Measurements from ENCODE around the gene HES7.

HES7 gene

DNA sequence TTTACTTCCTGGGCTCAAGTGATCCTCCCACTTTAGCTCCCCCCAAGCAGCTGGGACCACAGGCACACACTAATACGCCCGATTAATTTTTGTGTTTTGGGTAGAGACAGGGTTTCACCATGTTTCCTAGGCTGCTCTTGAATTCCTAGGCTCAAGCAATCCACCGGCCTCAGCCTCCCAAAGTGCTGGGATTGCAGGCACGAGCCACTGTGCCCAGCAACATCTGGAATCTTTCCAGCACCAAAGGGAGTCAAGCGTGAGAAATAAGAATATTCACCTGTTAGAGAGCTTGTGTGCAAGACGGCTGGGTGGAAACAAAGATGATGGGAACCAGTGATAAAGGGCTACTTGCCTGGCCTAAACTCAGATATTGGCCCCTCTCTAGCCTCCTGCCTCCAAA is 22.2 kb downstream of the HES7 start:
- Histone ChIP-seq H3K27me3 (ENCODE audit: control insufficient read depth in 1 of 2, insufficient read depth in 2 of 2, low read length in 2 of 2) (no peaks in the 10 kb centered on the region), H3K4me3 (ENCODE audit: low read depth in 1 of 2, low read length in 2 of 2) (no peak overlapping the region), H3K9me3 (ENCODE audit: low read length) (no peaks in the 10 kb centered on the region), H3K36me3 (ENCODE audit: insufficient read depth, low read length) (no peaks in the 10 kb centered on the region), H3K9ac (ENCODE audit: low read length) (no peak overlapping the region), H3K27ac (ENCODE audit: low read depth, low read length) (no peak overlapping the region), H3K4me1 (ENCODE audit: insufficient read depth, low read length) (no peaks in the 10 kb centered on the region)

- no peak overlapping the region for H3K9ac ChIP-seq (ENCODE audit: low read length)
Measured at GRCh38 chr17:8100763-8101162, 23.1 kb downstream of the HES7 start.

GRCh38 chr17:8100111-8100510 is 23.8 kb downstream of the HES7 start:
- H3K27me3 ChIP-seq (ENCODE audit: control insufficient read depth in 1 of 2, insufficient read depth in 2 of 2, low read length in 2 of 2) = no peaks in the 10 kb centered on the region
- no peak overlapping the region for H3K9ac ChIP-seq (ENCODE audit: low read length)
- no peak overlapping the region for H3K4me3 ChIP-seq (ENCODE audit: low read depth in 1 of 2, low read length in 2 of 2)
- no peak overlapping the region for H3K27ac ChIP-seq (ENCODE audit: low read depth, low read length)
- no peaks in the 10 kb centered on the region for H3K4me1 ChIP-seq (ENCODE audit: insufficient read depth, low read length)
- H3K9me3 ChIP-seq (ENCODE audit: low read length) = no peaks in the 10 kb centered on the region
- H3K36me3 ChIP-seq (ENCODE audit: insufficient read depth, low read length) = no peaks in the 10 kb centered on the region

More at GRCh38 chr17:8100763-8101162, 23.1 kb downstream of the HES7 start:
- Histone ChIP-seq H3K9me3 (ENCODE audit: low read length) (no peaks in the 10 kb centered on the region), H3K27ac (ENCODE audit: low read depth, low read length) (no peak overlapping the region), H3K4me3 (ENCODE audit: low read depth in 1 of 2, low read length in 2 of 2) (no peak overlapping the region), H3K36me3 (ENCODE audit: insufficient read depth, low read length) (no peaks in the 10 kb centered on the region), H3K27me3 (ENCODE audit: control insufficient read depth in 1 of 2, insufficient read depth in 2 of 2, low read length in 2 of 2) (no peaks in the 10 kb centered on the region), H3K4me1 (ENCODE audit: insufficient read depth, low read length) (no peaks in the 10 kb centered on the region)

DNA sequence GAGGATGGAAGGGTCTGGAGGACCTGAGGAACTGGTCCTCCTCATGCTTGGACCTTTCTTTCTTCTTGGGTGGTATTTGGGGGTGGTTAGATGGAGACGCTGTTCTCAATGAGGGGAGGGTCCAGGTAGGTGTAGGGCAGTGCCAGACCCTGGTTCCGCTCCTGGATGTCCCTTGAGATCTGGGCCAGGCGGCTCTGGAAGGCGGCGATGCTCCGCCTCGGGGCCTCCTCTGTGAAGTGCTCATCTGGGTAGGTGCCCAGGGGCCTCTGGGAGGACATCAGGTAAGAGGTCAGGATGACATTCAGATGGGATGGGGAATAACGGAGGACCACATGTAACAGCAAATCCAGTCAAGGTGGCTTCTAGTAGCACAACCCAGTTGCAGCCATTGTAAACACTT is 27.4 kb downstream of the HES7 start:
- H3K9ac ChIP-seq (ENCODE audit: low read length) = no peak overlapping the region
- H3K27me3 ChIP-seq (ENCODE audit: control insufficient read depth in 1 of 2, insufficient read depth in 2 of 2, low read length in 2 of 2) = peaks cover 0 to 5% of the 10 kb centered on the region in 2 donors
- no peaks in the 10 kb centered on the region for H3K4me1 ChIP-seq (ENCODE audit: insufficient read depth, low read length)
- no peak overlapping the region for H3K4me3 ChIP-seq (ENCODE audit: low read depth in 1 of 2, low read length in 2 of 2)
- no peaks in the 10 kb centered on the region for H3K9me3 ChIP-seq (ENCODE audit: low read length)
- no peak overlapping the region for H3K27ac ChIP-seq (ENCODE audit: low read depth, low read length)
- no peaks in the 10 kb centered on the region for H3K36me3 ChIP-seq (ENCODE audit: insufficient read depth, low read length)

DNA sequence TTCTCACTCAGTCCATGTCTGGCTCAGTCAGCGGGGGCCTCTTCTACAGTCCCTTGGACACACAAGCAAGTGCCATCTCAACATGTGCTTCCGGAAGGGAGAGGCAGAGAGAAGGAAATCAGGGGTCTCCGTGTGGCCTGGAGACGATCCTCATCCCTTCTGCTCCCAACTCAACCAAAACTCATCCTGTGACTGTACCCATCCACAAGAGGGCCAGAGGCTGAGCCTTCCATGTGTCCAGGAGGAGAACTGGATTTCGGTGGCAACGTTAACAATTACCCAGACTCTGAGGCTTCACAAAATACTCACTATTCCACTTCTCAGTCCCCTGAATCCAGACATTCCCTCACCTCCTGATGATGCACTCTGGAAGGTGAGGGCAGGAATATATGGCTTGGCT is 28.5 kb downstream of the HES7 start:
- H3K9me3 ChIP-seq (ENCODE audit: low read length) = no peaks in the 10 kb centered on the region
- H3K36me3 ChIP-seq (ENCODE audit: insufficient read depth, low read length) = no peaks in the 10 kb centered on the region
- H3K27me3 ChIP-seq (ENCODE audit: control insufficient read depth in 1 of 2, insufficient read depth in 2 of 2, low read length in 2 of 2) = peaks cover 0 to 5% of the 10 kb centered on the region in 2 donors
- H3K4me1 ChIP-seq (ENCODE audit: insufficient read depth, low read length) = no peaks in the 10 kb centered on the region
- H3K4me3 ChIP-seq (ENCODE audit: low read depth in 1 of 2, low read length in 2 of 2) = no peak overlapping the region
- no peak overlapping the region for H3K9ac ChIP-seq (ENCODE audit: low read length)
- no peak overlapping the region for H3K27ac ChIP-seq (ENCODE audit: low read depth, low read length)

DNA sequence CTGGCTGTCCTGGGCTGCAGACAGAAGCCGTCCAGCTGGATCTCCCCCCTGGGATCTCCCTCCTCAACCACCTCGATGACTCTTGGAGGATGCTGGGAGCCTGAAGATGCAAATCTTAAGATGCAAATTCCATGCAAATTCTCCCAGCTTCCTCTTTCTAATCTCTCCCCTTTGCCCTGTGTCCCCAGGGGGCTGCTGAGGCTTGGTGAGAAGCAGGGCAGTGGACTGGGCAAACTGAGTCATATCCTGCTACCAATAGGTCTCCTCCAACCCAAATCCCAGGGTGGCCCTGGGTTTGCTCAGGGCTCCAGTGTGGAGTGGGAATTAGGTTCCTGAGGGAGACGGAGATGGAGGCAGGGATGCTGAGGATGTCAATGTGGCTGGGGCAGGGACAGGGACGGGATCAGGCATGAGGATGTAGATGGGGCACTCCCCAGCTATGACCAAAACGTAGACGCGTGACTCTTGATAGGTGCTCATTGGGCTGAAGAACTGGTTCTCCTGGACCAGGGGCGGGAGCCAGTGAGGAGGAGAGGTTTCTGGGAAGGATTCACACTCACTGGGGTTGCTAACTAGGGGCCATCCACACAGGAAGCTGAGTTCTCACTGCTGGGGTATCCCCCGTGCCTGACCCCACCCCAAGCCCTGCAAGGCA is 32.7 kb downstream of the HES7 start:
- H3K9me3 ChIP-seq (ENCODE audit: low read length) = no peaks in the 10 kb centered on the region
- H3K9ac ChIP-seq (ENCODE audit: low read length) = no peak overlapping the region
- no peak overlapping the region for H3K27ac ChIP-seq (ENCODE audit: low read depth, low read length)
- H3K4me3 ChIP-seq (ENCODE audit: low read depth in 1 of 2, low read length in 2 of 2) = no peak overlapping the region
- H3K27me3 ChIP-seq (ENCODE audit: control insufficient read depth in 1 of 2, insufficient read depth in 2 of 2, low read length in 2 of 2) = peaks cover 4 to 5% of the 10 kb centered on the region in 2 donors
- H3K36me3 ChIP-seq (ENCODE audit: insufficient read depth, low read length) = no peaks in the 10 kb centered on the region
- H3K4me1 ChIP-seq (ENCODE audit: insufficient read depth, low read length) = no peaks in the 10 kb centered on the region

DNA sequence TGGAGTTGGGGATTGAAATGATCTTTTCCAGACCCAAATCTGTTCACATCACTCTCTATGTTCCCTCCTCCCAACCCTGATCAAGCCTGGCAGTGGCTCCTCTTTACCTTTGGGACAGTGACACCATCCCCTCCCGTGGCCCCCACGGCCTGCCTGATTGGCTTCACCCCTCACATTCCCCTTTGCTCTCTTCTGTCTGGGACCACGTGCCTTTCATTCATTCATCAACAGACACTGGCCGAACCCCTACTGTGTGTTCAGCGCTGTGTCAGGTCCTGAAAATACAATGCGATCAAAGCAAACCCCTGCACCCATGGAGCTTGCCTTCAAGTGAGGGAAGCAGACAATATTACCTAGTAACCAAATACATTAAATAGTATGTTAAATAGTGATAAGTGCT is 34.2 kb downstream of the HES7 start:
- no peak overlapping the region for H3K27ac ChIP-seq (ENCODE audit: low read depth, low read length)
- no peaks in the 10 kb centered on the region for H3K9me3 ChIP-seq (ENCODE audit: low read length)
- no peaks in the 10 kb centered on the region for H3K36me3 ChIP-seq (ENCODE audit: insufficient read depth, low read length)
- no peaks in the 10 kb centered on the region for H3K4me1 ChIP-seq (ENCODE audit: insufficient read depth, low read length)
- H3K9ac ChIP-seq (ENCODE audit: low read length) = no peak overlapping the region
- H3K4me3 ChIP-seq (ENCODE audit: low read depth in 1 of 2, low read length in 2 of 2) = no peak overlapping the region
- peaks cover 5 to 11% of the 10 kb centered on the region in 2 donors for H3K27me3 ChIP-seq (ENCODE audit: control insufficient read depth in 1 of 2, insufficient read depth in 2 of 2, low read length in 2 of 2)

DNA sequence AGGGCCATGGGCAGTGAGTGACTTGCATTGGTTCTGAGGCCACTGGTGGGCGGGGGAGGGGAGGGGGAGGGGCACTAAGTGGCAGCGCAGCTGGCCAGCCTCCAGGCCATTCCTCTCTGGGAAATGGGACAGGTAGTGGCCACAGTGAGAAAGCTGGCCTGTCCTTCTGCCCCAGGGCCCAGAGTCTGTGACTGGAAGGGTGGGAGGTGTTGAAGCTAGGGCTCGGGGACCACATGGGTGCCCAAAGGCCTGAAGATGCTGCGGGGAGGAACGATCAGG is 36.0 kb downstream of the HES7 start:
- Histone ChIP-seq H3K36me3 (ENCODE audit: insufficient read depth, low read length) (no peaks in the 10 kb centered on the region), H3K27me3 (ENCODE audit: control insufficient read depth in 1 of 2, insufficient read depth in 2 of 2, low read length in 2 of 2) (peaks cover 5 to 18% of the 10 kb centered on the region in 2 donors), H3K27ac (ENCODE audit: low read depth, low read length) (no peak overlapping the region), H3K4me1 (ENCODE audit: insufficient read depth, low read length) (no peaks in the 10 kb centered on the region), H3K9ac (ENCODE audit: low read length) (no peak overlapping the region), H3K9me3 (ENCODE audit: low read length) (no peaks in the 10 kb centered on the region), H3K4me3 (ENCODE audit: low read depth in 1 of 2, low read length in 2 of 2) (no peak overlapping the region)

DNA sequence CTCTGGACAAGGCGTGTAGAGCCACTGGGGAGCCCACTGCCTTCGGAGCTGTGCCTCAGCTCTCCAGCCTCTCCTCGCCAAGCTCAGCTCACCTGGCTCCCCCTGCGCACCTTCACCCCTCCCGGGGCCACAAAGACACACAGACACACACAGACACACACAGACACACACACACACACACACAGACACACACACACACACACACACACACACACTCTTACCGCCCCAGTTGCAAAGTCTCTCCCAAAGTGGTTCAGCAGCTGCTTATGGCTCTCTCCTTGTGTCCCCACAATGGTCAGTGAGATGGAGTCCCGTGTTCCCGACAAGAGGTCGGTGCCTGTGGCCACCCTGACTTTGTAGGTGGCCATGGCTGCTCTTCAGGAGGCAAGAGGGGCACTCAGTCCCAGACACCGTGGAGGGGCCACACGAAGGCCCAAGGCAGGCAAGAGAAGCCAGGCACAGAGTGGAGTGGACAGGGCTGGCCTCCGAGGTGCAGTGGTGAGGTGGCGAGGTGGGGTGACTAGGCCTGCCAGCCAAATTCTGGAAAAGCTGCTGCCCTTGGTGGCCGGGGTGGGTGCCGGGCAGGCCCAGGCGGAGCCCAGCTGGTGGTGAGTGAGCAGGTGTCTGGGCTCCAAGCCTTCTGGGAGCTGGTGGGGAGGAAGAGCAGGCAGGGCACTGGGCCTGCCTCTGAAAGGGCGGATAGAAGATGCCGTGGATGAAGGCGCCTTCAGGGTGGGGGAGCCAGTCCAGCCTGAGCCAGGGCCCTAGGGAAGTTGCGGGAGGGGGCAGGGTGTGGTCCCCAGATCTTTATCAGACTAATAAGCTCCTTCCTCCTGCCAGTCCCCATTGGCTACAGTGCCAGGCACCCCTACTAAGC is 36.6 kb downstream of the HES7 start, which contains the start of gene ALOX12B:
ALOX12B (minus strand) TSS at position 642 of the 877 bp plus-strand sequence; CDS start at position 368, 274 bp downstream.
- peaks cover 0 to 18% of the 10 kb centered on the region in 2 donors for H3K27me3 ChIP-seq (ENCODE audit: control insufficient read depth in 1 of 2, insufficient read depth in 2 of 2, low read length in 2 of 2)
- H3K9me3 ChIP-seq (ENCODE audit: low read length) = no peaks in the 10 kb centered on the region
- H3K27ac ChIP-seq (ENCODE audit: low read depth, low read length) = no peak within 1 kb of the TSS
- H3K36me3 ChIP-seq (ENCODE audit: insufficient read depth, low read length) = no peaks in the 10 kb centered on the region
- H3K4me1 ChIP-seq (ENCODE audit: insufficient read depth, low read length) = no peaks in the 10 kb centered on the region
- H3K4me3 ChIP-seq (ENCODE audit: low read depth in 1 of 2, low read length in 2 of 2) = no peak within 1 kb of the TSS
- H3K9ac ChIP-seq (ENCODE audit: low read length) = no peak within 1 kb of the TSS

DNA sequence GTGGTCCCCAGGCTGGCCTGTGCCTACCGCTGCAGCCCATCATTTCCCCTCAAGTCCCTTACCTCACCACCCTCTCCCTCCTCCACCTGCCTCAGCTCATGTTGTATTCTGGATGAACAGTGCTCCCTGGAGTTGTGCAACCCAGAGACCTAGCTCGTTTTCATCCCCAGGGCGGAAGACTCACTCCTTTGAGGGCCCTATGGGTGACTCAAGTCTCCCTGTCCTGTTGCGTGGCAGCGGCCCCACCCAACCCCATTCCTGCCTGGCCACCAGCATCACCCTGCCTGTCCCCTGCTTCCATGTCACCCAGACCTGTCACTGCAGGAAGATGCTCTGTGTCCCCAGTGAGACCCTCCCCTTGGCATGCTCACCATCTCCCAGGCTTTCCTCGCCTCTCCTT is 39.7 kb downstream of the HES7 start:
- no peak overlapping the region for H3K9ac ChIP-seq (ENCODE audit: low read length)
- peaks cover 5% of the 10 kb centered on the region for H3K4me1 ChIP-seq (ENCODE audit: insufficient read depth, low read length)
- H3K27ac ChIP-seq (ENCODE audit: low read depth, low read length) = no peak overlapping the region
- peaks cover 11 to 40% of the 10 kb centered on the region in 2 donors for H3K27me3 ChIP-seq (ENCODE audit: control insufficient read depth in 1 of 2, insufficient read depth in 2 of 2, low read length in 2 of 2)
- H3K36me3 ChIP-seq (ENCODE audit: insufficient read depth, low read length) = no peaks in the 10 kb centered on the region
- no peak overlapping the region for H3K4me3 ChIP-seq (ENCODE audit: low read depth in 1 of 2, low read length in 2 of 2)
- no peaks in the 10 kb centered on the region for H3K9me3 ChIP-seq (ENCODE audit: low read length)

- Histone ChIP-seq H3K4me3 (ENCODE audit: low read depth in 1 of 2, low read length in 2 of 2) (no peak overlapping the region), H3K27me3 (ENCODE audit: control insufficient read depth in 1 of 2, insufficient read depth in 2 of 2, low read length in 2 of 2) (peaks cover 13 to 53% of the 10 kb centered on the region in 2 donors), H3K9me3 (ENCODE audit: low read length) (no peaks in the 10 kb centered on the region), H3K36me3 (ENCODE audit: insufficient read depth, low read length) (no peaks in the 10 kb centered on the region), H3K9ac (ENCODE audit: low read length) (no peak overlapping the region), H3K4me1 (ENCODE audit: insufficient read depth, low read length) (peaks cover 5% of the 10 kb centered on the region), H3K27ac (ENCODE audit: low read depth, low read length) (no peak overlapping the region)
Measured at GRCh38 chr17:8082292-8082691, 41.6 kb downstream of the HES7 start.
